Measurements from ENCODE around the gene GSTP1. TPM values are rescaled to one million over a fixed set of nuclear protein-coding genes. Genes with fewer than 3 reads are reported as not detected.
"Not testable (repeated sequence)": the region's sequence is repeated elsewhere in the genome, so short reads cannot be mapped to it uniquely, and the experiment has no call there.

The GSTP1 gene
- polyA plus RNA-seq, 3 donors, result 853 to 1,483 (median 1,250) TPM

GRCh38 chr11:67588136-67588503 is 4.5 kb downstream of the GSTP1 start:
- H3K27ac ChIP-seq (ENCODE audit: low read depth in 1 of 2, low read length in 2 of 2), result peak overlapping the region; percentile 78 to 89
- no peak overlapping the region for H3K4me3 ChIP-seq (replicated peaks in 1 of 3; ENCODE audit: low read depth in 2 of 3, low read length in 3 of 3)
- H3K9ac ChIP-seq (ENCODE audit: insufficient read depth, low read length, poor library complexity, severe bottlenecking), result no peak overlapping the region
- peaks cover 23% of the 10 kb centered on the region for H3K79me2 ChIP-seq (ENCODE audit: insufficient read depth, low read length)
- TF ChIP-seq CTCF (IDR thresholded peaks at IDR 0.05), result no peak
- DNase-seq, result no peak
- intact Hi-C loops (cut with micrococcal nuclease), result no loop called here
- peaks cover 28% of the 10 kb centered on the region for H4K20me1 ChIP-seq (ENCODE audit: insufficient read depth, low read length)
- Mint-ChIP-seq H3K9me3 (peaks cover 0 to 13% (median 3%) of the 10 kb centered on the region in 7 donors), H3K4me3 (peak overlapping the region in 1 of 2 donors; percentile 71), H3K36me3 (peaks cover 42 to 45% of the 10 kb centered on the region in 2 donors), H3K27me3 (ENCODE audit: low read depth in 3 of 3) (peaks cover 0 to 4% (median 2%) of the 10 kb centered on the region in 3 donors), H3K27ac (peak overlapping the region; percentile 87 to 97 (median 93)), H3K4me1 (peaks cover 61% of the 10 kb centered on the region)
- H2AFZ ChIP-seq (ENCODE audit: insufficient read depth, low read depth, low read length, poor library complexity, severe bottlenecking), result no peak overlapping the region
- peaks cover 0 to 2% of the 10 kb centered on the region in 2 donors for H3K9me3 ChIP-seq (replicated peaks in 1 of 2; ENCODE audit: control insufficient read depth in 1 of 2, insufficient read depth in 1 of 2, low read length in 2 of 2)
- H3K27me3 ChIP-seq (ENCODE audit: control insufficient read depth in 2 of 2, insufficient read depth in 2 of 2, low read length in 2 of 2), result no peaks in the 10 kb centered on the region
- H3K4me2 ChIP-seq (replicated peaks; ENCODE audit: extremely low read depth, low read length, poor library complexity, severe bottlenecking), result peak overlapping the region; percentile 19
- H3K4me1 ChIP-seq (ENCODE audit: control insufficient read depth in 1 of 2, insufficient read depth in 2 of 2, low read length in 2 of 2), result peaks cover 66 to 73% of the 10 kb centered on the region in 2 donors
- peaks cover 18 to 30% of the 10 kb centered on the region in 2 donors for H3K36me3 ChIP-seq (replicated peaks in 1 of 2; ENCODE audit: control insufficient read depth in 1 of 2, insufficient read depth in 2 of 2, low read length in 2 of 2)
- no CpG with 5 or more reads among the region's 1 CpG for WGBS (ENCODE audit: insufficient coverage)

GRCh38 chr11:67588899-67589415 is 5.3 kb downstream of the GSTP1 start:
- H3K9me3 Mint-ChIP-seq, result peaks cover 0 to 13% (median 3%) of the 10 kb centered on the region in 7 donors
- WGBS (ENCODE audit: insufficient coverage), result 95% methylated on average over 4 of the region's 11 CpGs
- Histone ChIP-seq H3K4me1 (ENCODE audit: control insufficient read depth in 1 of 2, insufficient read depth in 2 of 2, low read length in 2 of 2) (peaks cover 66 to 70% of the 10 kb centered on the region in 2 donors), H3K79me2 (ENCODE audit: insufficient read depth, low read length) (peaks cover 23% of the 10 kb centered on the region), H4K20me1 (ENCODE audit: insufficient read depth, low read length) (peaks cover 28% of the 10 kb centered on the region), H3K36me3 (replicated peaks in 1 of 2; ENCODE audit: control insufficient read depth in 1 of 2, insufficient read depth in 2 of 2, low read length in 2 of 2) (peaks cover 18 to 30% of the 10 kb centered on the region in 2 donors)
- H3K9ac ChIP-seq (ENCODE audit: insufficient read depth, low read length, poor library complexity, severe bottlenecking); intact Hi-C loops (cut with micrococcal nuclease); H3K27me3 ChIP-seq (ENCODE audit: control insufficient read depth in 2 of 2, insufficient read depth in 2 of 2, low read length in 2 of 2); H3K27ac ChIP-seq (ENCODE audit: low read depth in 1 of 2, low read length in 2 of 2); H3K4me3 ChIP-seq (replicated peaks in 1 of 3; ENCODE audit: low read depth in 2 of 3, low read length in 3 of 3); H3K27me3 Mint-ChIP-seq (ENCODE audit: low read depth in 3 of 3); H3K9me3 ChIP-seq (replicated peaks in 1 of 2; ENCODE audit: control insufficient read depth in 1 of 2, insufficient read depth in 1 of 2, low read length in 2 of 2); H2AFZ ChIP-seq (ENCODE audit: insufficient read depth, low read depth, low read length, poor library complexity, severe bottlenecking); H3K4me2 ChIP-seq (replicated peaks; ENCODE audit: extremely low read depth, low read length, poor library complexity, severe bottlenecking); H3K4me3 Mint-ChIP-seq: not testable (repeated sequence)
- H3K4me1 Mint-ChIP-seq, result peaks cover 58% of the 10 kb centered on the region
- H3K27ac Mint-ChIP-seq, result peak overlapping the region in 4 of 7 donors; percentile 35 to 65 (median 45)
- peak in 2 of 3 donors; percentile 23 to 61 for DNase-seq
- H3K36me3 Mint-ChIP-seq, result peaks cover 42 to 45% of the 10 kb centered on the region in 2 donors
